ENCODE results near the gene FBXO21.
"Not testable (repeated sequence)": the region's sequence is repeated elsewhere in the genome, so short reads cannot be mapped to it uniquely, and the experiment has no call there.

Gene FBXO21

GRCh38 chr12:117207675-117208074 is 17.4 kb upstream of the FBXO21 start:
- H3K36me3 ChIP-seq (ENCODE audit: control insufficient read depth, insufficient read depth, low read length) = no peaks in the 10 kb centered on the region
- no peak overlapping the region for H3K4me3 ChIP-seq (ENCODE audit: insufficient read depth, low read depth, low read length, poor library complexity, severe bottlenecking)
- H3K27ac ChIP-seq (ENCODE audit: insufficient read depth, low read length, poor library complexity, severe bottlenecking) = no peak overlapping the region
- no peaks in the 10 kb centered on the region for H3K9me3 ChIP-seq (ENCODE audit: control insufficient read depth, low read length)
- DNase-seq = no peak
- no peaks in the 10 kb centered on the region for H3K4me1 ChIP-seq (ENCODE audit: control insufficient read depth, insufficient read depth, low read length, poor library complexity, severe bottlenecking)
- no peaks in the 10 kb centered on the region for H3K27me3 ChIP-seq (replicated peaks; ENCODE audit: control insufficient read depth, insufficient read depth, low read length, poor library complexity, severe bottlenecking)

GRCh38 chr12:117202556-117202955 is 12.3 kb upstream of the FBXO21 start:
- Histone ChIP-seq H3K36me3 (ENCODE audit: control insufficient read depth, insufficient read depth, low read length) (no peaks in the 10 kb centered on the region), H3K27ac (ENCODE audit: insufficient read depth, low read length, poor library complexity, severe bottlenecking) (no peak overlapping the region), H3K4me1 (ENCODE audit: control insufficient read depth, insufficient read depth, low read length, poor library complexity, severe bottlenecking) (no peaks in the 10 kb centered on the region), H3K4me3 (ENCODE audit: insufficient read depth, low read depth, low read length, poor library complexity, severe bottlenecking) (no peak overlapping the region), H3K27me3 (replicated peaks; ENCODE audit: control insufficient read depth, insufficient read depth, low read length, poor library complexity, severe bottlenecking) (no peaks in the 10 kb centered on the region), H3K9me3 (ENCODE audit: control insufficient read depth, low read length) (no peaks in the 10 kb centered on the region)
- DNase-seq = no peak

- H3K36me3 ChIP-seq (ENCODE audit: control insufficient read depth, insufficient read depth, low read length) = no peaks in the 10 kb centered on the region
- no peaks in the 10 kb centered on the region for H3K9me3 ChIP-seq (ENCODE audit: control insufficient read depth, low read length)
- H3K4me3 ChIP-seq (ENCODE audit: insufficient read depth, low read depth, low read length, poor library complexity, severe bottlenecking) = no peak overlapping the region
- H3K27ac ChIP-seq (ENCODE audit: insufficient read depth, low read length, poor library complexity, severe bottlenecking) = no peak overlapping the region
- H3K27me3 ChIP-seq (replicated peaks; ENCODE audit: control insufficient read depth, insufficient read depth, low read length, poor library complexity, severe bottlenecking) = no peaks in the 10 kb centered on the region
- DNase-seq = no peak
- H3K4me1 ChIP-seq (ENCODE audit: control insufficient read depth, insufficient read depth, low read length, poor library complexity, severe bottlenecking) = no peaks in the 10 kb centered on the region
Measured at GRCh38 chr12:117202033-117202432, 11.8 kb upstream of the FBXO21 start.

GRCh38 chr12:117199956-117200744 is 9.9 kb upstream of the FBXO21 start:
- not testable (repeated sequence) for H3K27ac ChIP-seq (ENCODE audit: insufficient read depth, low read length, poor library complexity, severe bottlenecking); H3K27me3 ChIP-seq (replicated peaks; ENCODE audit: control insufficient read depth, insufficient read depth, low read length, poor library complexity, severe bottlenecking); H3K9me3 ChIP-seq (ENCODE audit: control insufficient read depth, low read length); H3K36me3 ChIP-seq (ENCODE audit: control insufficient read depth, insufficient read depth, low read length); H3K4me3 ChIP-seq (ENCODE audit: insufficient read depth, low read depth, low read length, poor library complexity, severe bottlenecking); H3K4me1 ChIP-seq (ENCODE audit: control insufficient read depth, insufficient read depth, low read length, poor library complexity, severe bottlenecking); DNase-seq

GRCh38 chr12:117196334-117196733 is 6.1 kb upstream of the FBXO21 start:
- not testable (repeated sequence) for H3K4me1 ChIP-seq (ENCODE audit: control insufficient read depth, insufficient read depth, low read length, poor library complexity, severe bottlenecking); H3K27me3 ChIP-seq (replicated peaks; ENCODE audit: control insufficient read depth, insufficient read depth, low read length, poor library complexity, severe bottlenecking); H3K4me3 ChIP-seq (ENCODE audit: insufficient read depth, low read depth, low read length, poor library complexity, severe bottlenecking); H3K9me3 ChIP-seq (ENCODE audit: control insufficient read depth, low read length); H3K36me3 ChIP-seq (ENCODE audit: control insufficient read depth, insufficient read depth, low read length); DNase-seq; H3K27ac ChIP-seq (ENCODE audit: insufficient read depth, low read length, poor library complexity, severe bottlenecking)

GRCh38 chr12:117195027-117195426 is 4.8 kb upstream of the FBXO21 start:
- not testable (repeated sequence) for H3K27ac ChIP-seq (ENCODE audit: insufficient read depth, low read length, poor library complexity, severe bottlenecking); H3K9me3 ChIP-seq (ENCODE audit: control insufficient read depth, low read length); H3K4me3 ChIP-seq (ENCODE audit: insufficient read depth, low read depth, low read length, poor library complexity, severe bottlenecking); DNase-seq; H3K36me3 ChIP-seq (ENCODE audit: control insufficient read depth, insufficient read depth, low read length); H3K27me3 ChIP-seq (replicated peaks; ENCODE audit: control insufficient read depth, insufficient read depth, low read length, poor library complexity, severe bottlenecking); H3K4me1 ChIP-seq (ENCODE audit: control insufficient read depth, insufficient read depth, low read length, poor library complexity, severe bottlenecking)

- Histone ChIP-seq H3K27ac (ENCODE audit: insufficient read depth, low read length, poor library complexity, severe bottlenecking) (no peak overlapping the region), H3K36me3 (ENCODE audit: control insufficient read depth, insufficient read depth, low read length) (no peaks in the 10 kb centered on the region), H3K4me1 (ENCODE audit: control insufficient read depth, insufficient read depth, low read length, poor library complexity, severe bottlenecking) (peaks cover 12% of the 10 kb centered on the region), H3K4me3 (ENCODE audit: insufficient read depth, low read depth, low read length, poor library complexity, severe bottlenecking) (no peak overlapping the region), H3K27me3 (replicated peaks; ENCODE audit: control insufficient read depth, insufficient read depth, low read length, poor library complexity, severe bottlenecking) (no peaks in the 10 kb centered on the region), H3K9me3 (ENCODE audit: control insufficient read depth, low read length) (no peaks in the 10 kb centered on the region)
- DNase-seq = no peak
Measured at GRCh38 chr12:117193903-117194302, 3.6 kb upstream of the FBXO21 start.

- peaks cover 16% of the 10 kb centered on the region for H3K4me1 ChIP-seq (ENCODE audit: control insufficient read depth, insufficient read depth, low read length, poor library complexity, severe bottlenecking)
- H3K4me3 ChIP-seq (ENCODE audit: insufficient read depth, low read depth, low read length, poor library complexity, severe bottlenecking); H3K36me3 ChIP-seq (ENCODE audit: control insufficient read depth, insufficient read depth, low read length); DNase-seq; H3K27ac ChIP-seq (ENCODE audit: insufficient read depth, low read length, poor library complexity, severe bottlenecking); H3K9me3 ChIP-seq (ENCODE audit: control insufficient read depth, low read length); H3K27me3 ChIP-seq (replicated peaks; ENCODE audit: control insufficient read depth, insufficient read depth, low read length, poor library complexity, severe bottlenecking): not testable (repeated sequence)
Measured at GRCh38 chr12:117192581-117192980, 2.3 kb upstream of the FBXO21 start.

GRCh38 chr12:117192057-117192456 is 1.8 kb upstream of the FBXO21 start:
- Histone ChIP-seq H3K36me3 (ENCODE audit: control insufficient read depth, insufficient read depth, low read length) (no peaks in the 10 kb centered on the region), H3K9me3 (ENCODE audit: control insufficient read depth, low read length) (no peaks in the 10 kb centered on the region), H3K27me3 (replicated peaks; ENCODE audit: control insufficient read depth, insufficient read depth, low read length, poor library complexity, severe bottlenecking) (no peaks in the 10 kb centered on the region), H3K27ac (ENCODE audit: insufficient read depth, low read length, poor library complexity, severe bottlenecking) (no peak overlapping the region), H3K4me3 (ENCODE audit: insufficient read depth, low read depth, low read length, poor library complexity, severe bottlenecking) (no peak overlapping the region), H3K4me1 (ENCODE audit: control insufficient read depth, insufficient read depth, low read length, poor library complexity, severe bottlenecking) (peaks cover 16% of the 10 kb centered on the region)
- DNase-seq = no peak

GRCh38 chr12:117189725-117190209 is 503 bp downstream of the FBXO21 start:
- Histone ChIP-seq H3K36me3 (ENCODE audit: control insufficient read depth, insufficient read depth, low read length) (peaks cover 6% of the 10 kb centered on the region), H3K4me3 (ENCODE audit: insufficient read depth, low read depth, low read length, poor library complexity, severe bottlenecking) (peak overlapping the region; percentile 72), H3K27me3 (replicated peaks; ENCODE audit: control insufficient read depth, insufficient read depth, low read length, poor library complexity, severe bottlenecking) (no peaks in the 10 kb centered on the region), H3K9me3 (ENCODE audit: control insufficient read depth, low read length) (no peaks in the 10 kb centered on the region), H3K27ac (ENCODE audit: insufficient read depth, low read length, poor library complexity, severe bottlenecking) (peak overlapping the region; percentile 75), H3K4me1 (ENCODE audit: control insufficient read depth, insufficient read depth, low read length, poor library complexity, severe bottlenecking) (peaks cover 16% of the 10 kb centered on the region)
- peak in 2 of 3 donors; percentile 5 to 10 for DNase-seq
